T-helper 1 cell treated with Interleukin-12 subunit alpha and Interleukin-12 subunit beta and Interleukin-4 antibody, amounts not matched to agents 30 μg/mL and 1 μg/mL, for 36 hours (primary cell): Measurements from ENCODE around the gene RERE.

ENCODE experiments used
- H3K27ac Mint-ChIP-seq: one replicate; pipeline ENCODE4 v1.8.0; 2021; ENCODE audit warnings: mild to moderate bottlenecking, mixed read lengths
- H3K27me3 Mint-ChIP-seq: one replicate; pipeline ENCODE4 v1.8.0; 2021; ENCODE audit warnings: low read depth, mixed read lengths
- H3K36me3 Mint-ChIP-seq: one replicate; pipeline ENCODE4 v1.8.0; 2021; ENCODE audit warnings: low read depth, mixed read lengths
- H3K4me1 Mint-ChIP-seq: one replicate; pipeline ENCODE4 v1.8.0; 2021; ENCODE audit warnings: low read depth, mixed read lengths
- H3K4me3 Mint-ChIP-seq: one replicate; pipeline ENCODE4 v1.8.0; 2021; ENCODE audit warnings: mild to moderate bottlenecking, moderate library complexity, mixed read lengths
- H3K9me3 Mint-ChIP-seq: one replicate; pipeline ENCODE4 v1.8.0; 2021; ENCODE audit warnings: mixed read lengths

Gene RERE

GRCh38 chr1:8580566-8580965, 236.9 kb downstream of the RERE start:
- Mint-ChIP-seq H3K4me1 (no peaks in the 10 kb centered on the region), H3K4me3 (no peak overlapping the region), H3K27me3 (no peaks in the 10 kb centered on the region), H3K27ac (no peak overlapping the region), H3K9me3 (no peaks in the 10 kb centered on the region), H3K36me3 (peaks cover 5% of the 10 kb centered on the region)

GRCh38 chr1:8578936-8579335, 238.5 kb downstream of the RERE start:
- Mint-ChIP-seq H3K4me3 (no peak overlapping the region), H3K27ac (no peak overlapping the region), H3K36me3 (peaks cover 5% of the 10 kb centered on the region), H3K4me1 (no peaks in the 10 kb centered on the region), H3K27me3 (no peaks in the 10 kb centered on the region), H3K9me3 (no peaks in the 10 kb centered on the region)

- Mint-ChIP-seq H3K27ac (no peak overlapping the region), H3K27me3 (no peaks in the 10 kb centered on the region), H3K36me3 (peaks cover 5% of the 10 kb centered on the region), H3K4me1 (no peaks in the 10 kb centered on the region), H3K4me3 (no peak overlapping the region), H3K9me3 (no peaks in the 10 kb centered on the region)
Observed at GRCh38 chr1:8578132-8578877, 239.1 kb downstream of the RERE start.

GRCh38 chr1:8574985-8575384, 242.5 kb downstream of the RERE start:
- Mint-ChIP-seq H3K27me3 (no peaks in the 10 kb centered on the region), H3K4me3 (no peak overlapping the region), H3K4me1 (peaks cover 2% of the 10 kb centered on the region), H3K9me3 (no peaks in the 10 kb centered on the region), H3K27ac (no peak overlapping the region), H3K36me3 (peaks cover 2% of the 10 kb centered on the region)

- no peaks in the 10 kb centered on the region for H3K9me3 Mint-ChIP-seq
- H3K4me1 Mint-ChIP-seq, result peaks cover 2% of the 10 kb centered on the region
- H3K27ac Mint-ChIP-seq, result no peak overlapping the region
- no peak overlapping the region for H3K4me3 Mint-ChIP-seq
- H3K27me3 Mint-ChIP-seq, result no peaks in the 10 kb centered on the region
- H3K36me3 Mint-ChIP-seq, result no peaks in the 10 kb centered on the region
Observed at GRCh38 chr1:8572106-8572505, 245.3 kb downstream of the RERE start.

DNA sequence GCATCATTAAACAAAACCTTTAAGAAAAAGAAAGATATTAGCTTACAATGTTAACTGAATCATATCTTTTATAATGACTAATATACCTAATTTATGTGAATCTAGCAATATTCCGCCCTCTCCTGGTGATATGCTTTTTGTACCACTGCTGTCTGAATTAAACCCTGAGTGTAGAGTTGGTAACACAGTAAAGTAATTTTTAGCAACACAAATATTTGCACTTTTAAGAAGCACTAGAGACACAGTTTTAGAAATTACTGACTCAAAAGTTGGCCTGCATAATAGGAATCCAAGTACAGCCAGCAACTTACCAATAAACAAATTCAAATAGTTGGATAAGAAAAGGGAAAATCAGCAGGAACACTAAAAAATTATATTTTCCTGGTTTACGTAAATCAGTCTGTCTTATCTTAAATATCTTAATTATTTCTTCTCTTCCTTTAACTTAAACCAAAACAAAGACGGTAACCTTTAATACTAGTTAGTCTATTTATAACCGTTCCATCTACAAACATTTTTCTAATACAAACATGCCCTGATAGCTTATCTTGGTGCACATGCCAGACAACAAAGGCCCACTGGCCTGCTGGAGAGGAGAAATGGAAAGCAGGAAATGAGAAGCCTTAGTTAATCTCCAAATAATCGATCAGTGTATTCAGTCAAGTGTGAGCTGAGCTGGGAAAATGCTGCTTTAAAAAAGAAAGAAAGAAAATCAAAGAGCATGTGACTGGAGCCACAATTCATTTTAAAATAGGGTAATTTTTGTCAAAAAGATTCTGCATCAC, 246.0 kb downstream of the RERE start:
- H3K9me3 Mint-ChIP-seq, result no peaks in the 10 kb centered on the region
- no peak overlapping the region for H3K27ac Mint-ChIP-seq
- H3K4me3 Mint-ChIP-seq, result no peak overlapping the region
- no peaks in the 10 kb centered on the region for H3K27me3 Mint-ChIP-seq
- peaks cover 3% of the 10 kb centered on the region for H3K4me1 Mint-ChIP-seq
- no peaks in the 10 kb centered on the region for H3K36me3 Mint-ChIP-seq

- H3K36me3 Mint-ChIP-seq, result no peaks in the 10 kb centered on the region
- peaks cover 5% of the 10 kb centered on the region for H3K4me1 Mint-ChIP-seq
- no peaks in the 10 kb centered on the region for H3K27me3 Mint-ChIP-seq
- no peak overlapping the region for H3K27ac Mint-ChIP-seq
- no peak overlapping the region for H3K4me3 Mint-ChIP-seq
- no peaks in the 10 kb centered on the region for H3K9me3 Mint-ChIP-seq
Observed at GRCh38 chr1:8570465-8570864, 247.0 kb downstream of the RERE start.

DNA sequence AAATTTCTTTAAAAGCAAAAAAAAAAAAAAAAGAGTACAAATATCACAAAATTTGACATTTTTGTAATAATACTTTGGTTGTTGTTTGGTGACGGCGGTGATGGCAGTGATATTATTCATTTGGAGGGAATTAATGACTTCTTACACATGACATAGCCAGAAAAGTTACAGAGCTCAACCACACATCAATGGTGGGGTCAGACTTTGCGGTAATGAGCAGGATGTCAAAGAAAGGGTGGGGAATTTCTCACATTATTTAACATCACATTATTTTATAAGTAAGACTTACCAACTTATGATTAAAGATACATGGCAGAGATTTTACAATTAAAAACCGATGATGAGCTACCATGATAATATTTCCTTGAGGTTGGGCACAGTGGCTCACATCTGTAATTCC, 248.2 kb downstream of the RERE start:
- no peaks in the 10 kb centered on the region for H3K36me3 Mint-ChIP-seq
- H3K27me3 Mint-ChIP-seq, result no peaks in the 10 kb centered on the region
- no peak overlapping the region for H3K27ac Mint-ChIP-seq
- H3K9me3 Mint-ChIP-seq, result no peaks in the 10 kb centered on the region
- H3K4me3 Mint-ChIP-seq, result no peak overlapping the region
- H3K4me1 Mint-ChIP-seq, result peaks cover 5% of the 10 kb centered on the region

GRCh38 chr1:8568837-8569236, 248.6 kb downstream of the RERE start:
- Mint-ChIP-seq H3K36me3 (no peaks in the 10 kb centered on the region), H3K4me3 (no peak overlapping the region), H3K4me1 (peaks cover 5% of the 10 kb centered on the region), H3K27me3 (no peaks in the 10 kb centered on the region), H3K27ac (no peak overlapping the region), H3K9me3 (no peaks in the 10 kb centered on the region)

DNA sequence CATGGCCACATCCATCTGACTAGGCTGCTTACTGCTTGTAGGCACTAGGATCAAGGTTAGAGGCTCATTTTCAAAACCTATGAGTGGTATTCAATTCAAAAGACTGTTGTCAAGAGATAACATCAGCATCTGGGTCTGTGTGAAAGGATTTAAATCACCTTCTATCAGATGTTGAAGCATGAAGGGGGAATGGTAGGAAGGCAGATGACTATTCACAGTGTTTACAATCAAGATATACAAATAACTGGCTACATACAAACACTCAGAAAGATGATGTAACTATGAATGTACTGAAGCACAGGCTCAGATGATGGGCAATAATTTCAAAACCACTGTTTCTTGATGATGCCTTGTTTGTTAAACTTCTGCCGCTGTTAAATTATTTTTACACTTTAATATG, 250.3 kb downstream of the RERE start:
- no peaks in the 10 kb centered on the region for H3K27me3 Mint-ChIP-seq
- no peak overlapping the region for H3K4me3 Mint-ChIP-seq
- H3K4me1 Mint-ChIP-seq, result peaks cover 9% of the 10 kb centered on the region
- H3K36me3 Mint-ChIP-seq, result no peaks in the 10 kb centered on the region
- H3K27ac Mint-ChIP-seq, result no peak overlapping the region
- H3K9me3 Mint-ChIP-seq, result no peaks in the 10 kb centered on the region

GRCh38 chr1:8565802-8566201, 251.6 kb downstream of the RERE start:
- H3K9me3 Mint-ChIP-seq, result no peaks in the 10 kb centered on the region
- H3K27ac Mint-ChIP-seq, result no peak overlapping the region
- no peaks in the 10 kb centered on the region for H3K27me3 Mint-ChIP-seq
- H3K36me3 Mint-ChIP-seq, result no peaks in the 10 kb centered on the region
- no peak overlapping the region for H3K4me3 Mint-ChIP-seq
- peaks cover 14% of the 10 kb centered on the region for H3K4me1 Mint-ChIP-seq

- no peak overlapping the region for H3K27ac Mint-ChIP-seq
- H3K27me3 Mint-ChIP-seq, result no peaks in the 10 kb centered on the region
- H3K4me3 Mint-ChIP-seq, result no peak overlapping the region
- H3K36me3 Mint-ChIP-seq, result no peaks in the 10 kb centered on the region
- H3K9me3 Mint-ChIP-seq, result no peaks in the 10 kb centered on the region
- H3K4me1 Mint-ChIP-seq, result peaks cover 25% of the 10 kb centered on the region
Observed at GRCh38 chr1:8563944-8564537, 253.4 kb downstream of the RERE start.

DNA sequence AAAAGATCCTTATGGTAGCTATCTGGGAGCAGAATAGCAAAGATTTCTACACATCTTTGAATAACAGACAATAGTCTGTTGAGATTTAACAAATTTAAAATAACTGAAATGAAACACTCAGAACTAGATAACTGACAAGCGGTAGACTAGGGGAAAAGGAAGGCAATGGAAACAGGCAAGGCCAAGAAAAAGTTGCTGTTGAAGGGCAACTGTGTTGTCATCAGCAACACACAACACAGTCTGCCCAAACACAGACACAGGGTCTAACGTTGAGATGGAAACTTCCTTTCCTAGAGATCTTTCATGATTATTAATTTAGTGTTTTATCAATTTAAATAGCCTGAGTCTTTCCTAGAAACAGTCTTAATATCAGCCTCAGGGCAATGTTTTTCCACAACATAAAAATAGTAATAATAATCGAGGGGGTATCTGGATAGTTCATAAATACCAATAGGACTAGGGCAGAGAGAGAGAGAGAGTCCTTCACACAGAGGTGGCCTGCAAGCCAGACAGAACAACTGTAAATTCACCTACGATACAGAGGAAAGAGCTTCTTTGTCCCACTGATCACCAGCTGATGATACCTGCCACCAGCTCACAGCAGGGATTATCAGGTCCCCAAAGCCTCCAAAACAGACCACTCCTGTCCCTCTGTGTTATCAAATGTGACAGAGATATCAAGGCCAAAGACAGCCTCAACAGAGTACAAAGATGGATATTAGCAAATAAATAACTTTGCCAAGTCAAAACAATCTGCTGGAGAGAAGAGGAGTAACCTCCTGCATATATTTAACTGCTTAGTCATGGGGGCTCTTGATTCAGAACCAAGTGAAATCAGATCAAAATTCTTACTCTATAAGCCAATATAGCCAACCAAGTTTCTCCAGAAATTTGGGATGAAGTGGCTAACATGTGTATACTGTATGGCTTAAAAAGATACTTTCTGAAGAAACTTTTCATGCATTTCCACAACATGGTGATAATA, 254.3 kb downstream of the RERE start:
- H3K4me3 Mint-ChIP-seq, result no peak overlapping the region
- peaks cover 25% of the 10 kb centered on the region for H3K4me1 Mint-ChIP-seq
- H3K27me3 Mint-ChIP-seq, result no peaks in the 10 kb centered on the region
- no peak overlapping the region for H3K27ac Mint-ChIP-seq
- H3K9me3 Mint-ChIP-seq, result no peaks in the 10 kb centered on the region
- H3K36me3 Mint-ChIP-seq, result no peaks in the 10 kb centered on the region

DNA sequence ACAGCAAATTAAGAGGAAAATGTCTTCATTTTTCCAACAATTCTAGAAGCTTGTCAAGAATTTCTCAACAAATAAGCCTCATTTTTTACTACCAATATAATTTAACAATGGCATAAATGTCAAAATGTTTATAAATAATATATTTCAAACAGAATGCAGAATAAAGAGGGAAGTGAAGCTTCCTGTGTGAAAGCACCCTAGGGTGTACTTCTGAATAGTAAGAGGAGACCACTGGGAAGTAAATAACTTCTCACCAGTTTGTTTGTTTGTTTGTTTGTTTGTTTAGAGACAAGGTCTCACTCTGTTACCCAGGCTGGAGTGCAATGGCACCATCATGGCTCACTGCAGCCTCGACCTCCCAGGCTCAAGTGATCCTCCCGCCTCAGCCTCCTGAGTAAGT, 255.2 kb downstream of the RERE start:
- Mint-ChIP-seq H3K36me3 (no peaks in the 10 kb centered on the region), H3K4me1 (peaks cover 25% of the 10 kb centered on the region), H3K27ac (no peak overlapping the region), H3K27me3 (no peaks in the 10 kb centered on the region), H3K4me3 (no peak overlapping the region), H3K9me3 (no peaks in the 10 kb centered on the region)
